HG03064 (cell line): Measurements from ENCODE around the gene COA7.
"Not testable (repeated sequence)": the region's sequence is repeated elsewhere in the genome, so short reads cannot be mapped to it uniquely, and the experiment has no call there.

Source experiments
- ATAC-seq: cut with Tn5 transposase; IDR thresholded peaks from one replicate; pipeline ENCODE4 v1.9.1; 2021; ENCODE audit warnings: low read depth; ENCODE audit not compliant: unreplicated experiment

COA7 gene

GRCh38 chr1:52697795-52698674 lies at the start of gene COA7:
Gene COA7, minus strand, starts transcription at chr1:52698347. Its CDS starts 21 bp downstream, at chr1:52698326.
- peak; percentile 64 for ATAC-seq

- no peak for ATAC-seq
Measured at GRCh38 chr1:52747450-52747849, 49.3 kb upstream of the COA7 start.

- ATAC-seq: no peak
Measured at GRCh38 chr1:52746189-52746588, 48.0 kb upstream of the COA7 start.

- ATAC-seq: no peak
Measured at GRCh38 chr1:52741259-52741658, 43.1 kb upstream of the COA7 start.

GRCh38 chr1:52739699-52740467 lies 41.7 kb upstream of the COA7 start:
- no peak for ATAC-seq

- no peak for ATAC-seq
Measured at GRCh38 chr1:52738893-52739292, 40.7 kb upstream of the COA7 start.

GRCh38 chr1:52738148-52738547 lies 40.0 kb upstream of the COA7 start:
- ATAC-seq: no peak

- not testable (repeated sequence) for ATAC-seq
Measured at GRCh38 chr1:52735371-52735770, 37.2 kb upstream of the COA7 start.

- ATAC-seq: no peak
Measured at GRCh38 chr1:52733368-52733767, 35.2 kb upstream of the COA7 start.

- ATAC-seq: no peak
Measured at GRCh38 chr1:52727956-52728656, 30.0 kb upstream of the COA7 start.

- no peak for ATAC-seq
Measured at GRCh38 chr1:52727114-52727586, 29.0 kb upstream of the COA7 start.

- peak; percentile 93 for ATAC-seq
Measured at GRCh38 chr1:52726265-52727113, 28.3 kb upstream of the COA7 start, which contains the start of gene ZYG11B. Gene ZYG11B, plus strand, starts transcription at chr1:52726453. Its CDS starts 201 bp downstream, at chr1:52726654.

GRCh38 chr1:52725903-52726264 lies 27.7 kb upstream of the COA7 start:
- no peak for ATAC-seq

- ATAC-seq: no peak
Measured at GRCh38 chr1:52723260-52723659, 25.1 kb upstream of the COA7 start.

- ATAC-seq: not testable (repeated sequence)
Measured at GRCh38 chr1:52715296-52715695, 17.1 kb upstream of the COA7 start.

GRCh38 chr1:52713590-52713989 lies 15.4 kb upstream of the COA7 start:
- no peak for ATAC-seq

- no peak for ATAC-seq
Measured at GRCh38 chr1:52709016-52709415, 10.9 kb upstream of the COA7 start.

- no peak for ATAC-seq
Measured at GRCh38 chr1:52707927-52708655, 9.9 kb upstream of the COA7 start.
